DMS153 treated with DMSO at 0.1 percent for 48 hours (cell line): ENCODE data around the gene PDE6A.
"Not testable (repeated sequence)": the region's sequence is repeated elsewhere in the genome, so short reads cannot be mapped to it uniquely, and the experiment has no call there.

Experiments used
- DNase-seq: peaks from one replicate; lab custom pipeline; 2025; ENCODE audit not compliant: unreplicated experiment; lab: John Stamatoyannopoulos, UW

The PDE6A gene

GRCh38 chr5:149898811-149899210, 45.8 kb downstream of the PDE6A start:
- DNase-seq: no peak

GRCh38 chr5:149895416-149896345, 48.9 kb downstream of the PDE6A start:
- DNase-seq: no peak

GRCh38 chr5:149894237-149894636, 50.4 kb downstream of the PDE6A start:
- DNase-seq: no peak

GRCh38 chr5:149893403-149893931, 51.1 kb downstream of the PDE6A start:
- DNase-seq: no peak

- no peak for DNase-seq
Observed at GRCh38 chr5:149892594-149892993, 52.0 kb downstream of the PDE6A start.

GRCh38 chr5:149888280-149888679, 56.3 kb downstream of the PDE6A start:
- no peak for DNase-seq

- DNase-seq: no peak
Observed at GRCh38 chr5:149887622-149888183, 56.9 kb downstream of the PDE6A start.

DNA sequence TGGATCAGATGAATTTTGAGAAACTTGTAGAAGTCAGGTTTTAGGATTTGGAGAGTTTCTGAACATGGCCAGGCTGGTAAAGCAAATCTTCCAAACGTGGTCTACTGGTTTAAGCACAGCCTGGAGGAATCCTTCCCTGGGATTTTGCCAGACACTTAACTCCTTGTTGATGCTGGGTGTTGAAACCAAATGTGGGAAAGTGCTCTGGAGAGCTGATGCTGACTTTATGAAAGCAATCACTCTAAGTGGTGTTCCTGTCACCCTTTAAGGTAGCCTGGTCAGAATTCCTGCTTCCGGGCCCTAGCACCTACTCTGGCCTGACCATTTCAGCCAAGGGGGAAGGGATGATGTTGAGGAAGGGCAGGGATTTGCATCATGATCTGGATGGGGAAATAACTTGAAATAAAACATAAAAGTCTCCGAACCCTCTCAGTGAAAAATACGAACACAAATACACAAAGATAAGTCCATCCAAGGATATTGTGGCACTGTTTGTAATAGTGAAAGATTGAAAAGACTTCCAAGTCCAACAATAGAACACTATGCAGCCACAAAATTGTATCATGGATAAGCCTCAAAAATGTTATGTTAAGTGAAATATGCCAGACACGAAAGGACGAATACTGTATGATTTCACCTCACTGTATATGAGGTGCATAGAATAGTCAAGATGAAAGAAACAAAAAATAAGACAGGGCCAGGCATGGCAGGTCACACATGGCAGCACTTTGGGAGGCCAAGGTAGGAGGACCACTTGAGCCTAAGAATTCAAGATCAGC, 57.7 kb downstream of the PDE6A start:
- DNase-seq: no peak

- no peak for DNase-seq
Observed at GRCh38 chr5:149886060-149886459, 58.5 kb downstream of the PDE6A start.

- DNase-seq: no peak
Observed at GRCh38 chr5:149885513-149885912, 59.1 kb downstream of the PDE6A start.

DNA sequence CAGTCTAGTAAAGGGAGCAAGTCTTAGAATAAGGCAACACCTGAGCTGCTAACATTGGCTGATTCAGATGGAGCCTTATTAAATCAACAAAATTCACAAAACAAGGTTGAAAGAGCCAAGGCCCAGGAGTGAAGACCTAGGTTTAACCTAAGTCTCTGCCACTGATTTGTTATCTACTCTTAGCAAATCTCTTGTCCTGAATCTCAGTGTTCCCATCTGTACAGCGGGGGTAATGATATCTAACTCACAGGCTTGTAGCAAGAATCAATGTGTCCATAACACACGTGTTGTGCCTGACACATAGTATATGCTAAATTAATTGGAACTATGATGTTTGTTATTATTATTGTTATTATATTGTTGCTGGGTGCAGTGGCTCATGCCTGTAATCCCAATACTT, 61.0 kb downstream of the PDE6A start:
- DNase-seq: no peak

DNA sequence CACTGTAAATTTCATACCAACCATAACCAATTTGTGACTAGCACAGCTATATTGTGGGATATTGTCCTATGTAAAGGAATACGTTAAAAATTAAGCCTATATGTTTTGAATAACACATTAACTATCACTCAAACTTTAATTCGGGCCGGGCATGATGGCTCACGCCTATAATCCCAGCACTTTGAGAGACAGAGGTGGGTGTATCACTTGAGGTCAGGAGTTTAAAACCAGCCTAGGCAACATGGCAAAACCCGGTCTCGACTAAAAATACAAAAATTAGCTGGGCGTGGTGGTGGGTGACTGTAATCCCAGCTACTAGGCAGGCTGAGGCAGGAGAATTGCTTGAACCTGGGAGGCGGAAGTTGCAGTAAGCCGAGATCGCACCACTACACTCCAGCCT, 62.0 kb downstream of the PDE6A start:
- not testable (repeated sequence) for DNase-seq

GRCh38 chr5:149881874-149882273, 62.7 kb downstream of the PDE6A start:
- no peak for DNase-seq

DNA sequence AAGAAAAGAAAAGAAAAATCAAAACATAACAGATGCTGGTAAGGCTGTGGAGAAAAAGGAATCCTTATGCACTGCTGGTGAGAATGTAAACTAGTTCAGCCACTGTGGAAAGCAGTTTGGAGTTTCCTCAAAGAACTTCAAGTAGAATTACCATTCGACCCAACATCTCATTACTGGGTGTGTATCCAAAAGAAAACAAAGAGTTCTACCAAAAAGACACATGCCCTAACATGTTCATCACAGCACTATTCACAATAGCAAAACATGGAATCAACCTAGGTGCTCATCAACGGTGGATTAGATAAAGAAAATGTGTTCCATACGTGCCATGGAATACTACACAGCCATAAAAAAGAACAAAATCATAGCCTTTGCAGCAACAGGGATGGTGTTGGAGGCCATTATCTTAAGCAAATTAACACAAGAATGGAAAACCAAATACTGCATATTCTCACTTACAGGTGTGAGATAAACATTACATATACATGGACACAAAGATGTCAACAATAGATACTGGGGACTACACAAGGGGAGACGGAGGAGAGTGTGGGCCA, 63.4 kb downstream of the PDE6A start:
- no peak for DNase-seq

- DNase-seq: not testable (repeated sequence)
Observed at GRCh38 chr5:149879593-149879992, 65.0 kb downstream of the PDE6A start.

GRCh38 chr5:149878371-149878770, 66.2 kb downstream of the PDE6A start:
- no peak for DNase-seq

DNA sequence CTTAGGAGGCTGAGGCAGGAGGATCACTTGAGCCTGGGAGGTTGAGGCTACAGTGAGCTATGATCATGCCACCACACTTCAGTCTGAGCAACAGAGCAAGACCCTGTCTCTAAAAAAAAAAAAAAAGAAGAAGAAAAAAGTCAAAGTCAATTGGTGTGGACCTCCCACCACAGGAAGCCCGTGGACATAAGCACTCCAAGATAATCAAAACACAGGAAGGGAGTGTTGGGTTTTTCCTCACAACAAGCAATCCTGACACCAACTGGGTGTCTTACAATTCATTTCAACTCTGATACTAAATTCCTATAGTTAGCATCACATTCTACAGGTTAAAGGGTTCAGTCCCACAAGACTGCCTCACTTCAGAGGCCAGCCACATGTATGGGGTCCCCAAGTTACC, 70.7 kb downstream of the PDE6A start:
- no peak for DNase-seq

GRCh38 chr5:149872351-149873040, 72.1 kb downstream of the PDE6A start:
- DNase-seq: no peak

DNA sequence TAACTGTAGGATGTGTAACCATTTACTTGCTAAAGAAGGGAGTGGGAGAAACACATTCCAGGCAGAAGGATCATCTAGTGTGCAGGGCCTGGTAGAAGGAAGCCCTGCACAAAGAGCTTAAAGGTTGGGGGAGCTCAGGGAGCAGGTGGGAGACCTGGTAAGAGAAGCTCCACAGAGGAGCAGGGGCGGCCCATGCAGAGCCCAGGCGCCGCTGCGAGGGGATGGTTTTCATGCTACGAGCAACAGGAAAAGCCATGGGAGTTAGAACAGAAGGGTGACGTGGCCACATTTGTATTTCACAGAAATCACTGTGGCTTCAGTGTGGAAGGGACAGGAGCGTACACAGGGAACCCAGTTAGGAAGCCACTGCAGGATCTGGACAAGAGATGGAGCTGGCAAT, 73.1 kb downstream of the PDE6A start:
- DNase-seq: no peak

DNA sequence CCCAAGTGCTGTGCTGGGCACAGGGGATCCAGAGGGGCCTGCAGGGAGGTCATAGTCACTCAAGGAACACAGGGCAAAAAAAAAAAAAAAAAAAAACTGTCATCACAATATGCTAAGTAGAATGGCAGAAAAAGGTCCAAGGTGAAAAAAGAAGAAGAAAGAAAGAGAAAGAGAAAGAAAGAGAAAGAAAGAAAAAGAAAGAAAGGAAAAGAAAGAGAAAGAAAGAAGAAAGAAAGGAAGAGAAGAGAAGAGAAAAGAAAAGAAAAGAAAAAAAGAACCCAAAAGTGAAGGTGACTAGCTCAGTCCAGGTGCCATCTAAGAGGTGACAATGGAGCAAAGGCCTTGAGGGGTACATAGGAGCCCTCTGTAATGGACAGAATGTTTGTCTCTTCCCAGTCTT, 73.9 kb downstream of the PDE6A start:
- no peak for DNase-seq

- DNase-seq: no peak
Observed at GRCh38 chr5:149870232-149870631, 74.4 kb downstream of the PDE6A start.
